ENCODE measurements around the gene AEBP1. TPM values are rescaled to one million over a fixed set of nuclear protein-coding genes. Genes with fewer than 3 reads are reported as not detected.

The AEBP1 gene
- total and polyA plus RNA-seq, 2 donors (not counting 1 experiment from before 2014, with no cell fraction given) = 44.4 to 133 TPM

DNA sequence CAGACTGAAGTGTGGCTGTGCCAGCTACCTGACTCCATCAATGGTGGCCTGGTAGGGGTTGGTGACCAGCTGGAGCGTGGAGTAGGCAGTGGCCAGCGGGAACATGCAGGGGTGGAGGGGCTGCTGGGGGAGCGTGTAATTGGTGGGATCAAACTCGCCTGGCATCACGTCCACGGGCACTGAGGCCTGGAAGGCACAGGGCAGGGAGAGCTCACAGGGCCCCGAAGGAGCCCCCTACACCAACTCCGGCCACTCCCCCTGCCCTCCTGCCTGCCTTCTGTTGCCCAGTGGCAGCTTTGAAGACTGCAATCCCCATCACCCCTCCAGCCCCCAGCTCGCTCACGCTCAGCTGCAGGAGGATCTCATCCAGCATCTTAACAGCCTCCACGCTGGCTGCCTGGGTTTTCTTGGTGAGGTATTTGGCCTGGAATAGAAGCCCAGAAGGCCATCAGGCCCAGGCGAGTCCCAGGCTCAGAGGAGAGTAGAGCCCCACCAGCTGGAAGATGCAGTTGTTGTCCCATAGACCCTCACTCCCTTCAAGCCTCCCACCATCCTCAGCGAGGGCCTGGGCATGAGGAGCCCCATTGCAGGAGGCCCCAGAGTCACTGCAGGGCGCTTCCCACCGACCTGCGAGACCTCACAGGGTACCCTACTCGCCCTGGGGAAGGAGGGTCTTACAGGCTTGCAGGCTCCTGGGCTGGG lies 12.1 kb downstream of the AEBP1 start:
- Histone ChIP-seq H3K79me2 (ENCODE audit: control insufficient read depth, insufficient read depth, low read length) (peaks cover 5% of the 10 kb centered on the region), H3K36me3 (ENCODE audit: control insufficient read depth, insufficient read depth, low read length) (peaks cover 24% of the 10 kb centered on the region), H3K9me3 (ENCODE audit: control insufficient read depth, insufficient read depth, low read depth, low read length) (no peaks in the 10 kb centered on the region), H3K9ac (ENCODE audit: insufficient read depth, low read length) (no peak overlapping the region), H3K27ac (ENCODE audit: insufficient read depth, low read length) (no peak overlapping the region), H3K4me3 (replicated peaks in 1 of 4; ENCODE audit: control extremely low read depth in 1 of 4, insufficient read depth in 1 of 4, low read depth in 3 of 4, low read length in 4 of 4) (no peak overlapping the region), H3K27me3 (ENCODE audit: control insufficient read depth, insufficient read depth, low read length) (no peaks in the 10 kb centered on the region), H2AFZ (ENCODE audit: low read length) (no peak overlapping the region), H3K4me2 (ENCODE audit: extremely low read depth, insufficient read depth, low read length) (no peak overlapping the region), H4K20me1 (ENCODE audit: control insufficient read depth, extremely low read depth, insufficient read depth, low read length) (no peaks in the 10 kb centered on the region), H3K4me1 (ENCODE audit: control insufficient read depth, extremely low read depth, insufficient read depth, low read length) (no peaks in the 10 kb centered on the region)
- TF ChIP-seq EZH2 (IDR thresholded peaks at IDR 0.05; ENCODE audit: low read length, missing control alignments) = no peak
- TF ChIP-seq, protein P1, sequence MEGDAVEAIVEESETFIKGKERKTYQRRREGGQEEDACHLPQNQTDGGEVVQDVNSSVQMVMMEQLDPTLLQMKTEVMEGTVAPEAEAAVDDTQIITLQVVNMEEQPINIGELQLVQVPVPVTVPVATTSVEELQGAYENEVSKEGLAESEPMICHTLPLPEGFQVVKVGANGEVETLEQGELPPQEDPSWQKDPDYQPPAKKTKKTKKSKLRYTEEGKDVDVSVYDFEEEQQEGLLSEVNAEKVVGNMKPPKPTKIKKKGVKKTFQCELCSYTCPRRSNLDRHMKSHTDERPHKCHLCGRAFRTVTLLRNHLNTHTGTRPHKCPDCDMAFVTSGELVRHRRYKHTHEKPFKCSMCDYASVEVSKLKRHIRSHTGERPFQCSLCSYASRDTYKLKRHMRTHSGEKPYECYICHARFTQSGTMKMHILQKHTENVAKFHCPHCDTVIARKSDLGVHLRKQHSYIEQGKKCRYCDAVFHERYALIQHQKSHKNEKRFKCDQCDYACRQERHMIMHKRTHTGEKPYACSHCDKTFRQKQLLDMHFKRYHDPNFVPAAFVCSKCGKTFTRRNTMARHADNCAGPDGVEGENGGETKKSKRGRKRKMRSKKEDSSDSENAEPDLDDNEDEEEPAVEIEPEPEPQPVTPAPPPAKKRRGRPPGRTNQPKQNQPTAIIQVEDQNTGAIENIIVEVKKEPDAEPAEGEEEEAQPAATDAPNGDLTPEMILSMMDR (conservative IDR thresholded peaks at IDR 0.05 in 1 of 2, IDR thresholded peaks at IDR 0.05 in 1 of 2; ENCODE audit: low read depth in 1 of 2, low read length in 2 of 2) = no peak
- no peak for DNase-seq (ENCODE audit: low read depth in 2 of 2)

DNA sequence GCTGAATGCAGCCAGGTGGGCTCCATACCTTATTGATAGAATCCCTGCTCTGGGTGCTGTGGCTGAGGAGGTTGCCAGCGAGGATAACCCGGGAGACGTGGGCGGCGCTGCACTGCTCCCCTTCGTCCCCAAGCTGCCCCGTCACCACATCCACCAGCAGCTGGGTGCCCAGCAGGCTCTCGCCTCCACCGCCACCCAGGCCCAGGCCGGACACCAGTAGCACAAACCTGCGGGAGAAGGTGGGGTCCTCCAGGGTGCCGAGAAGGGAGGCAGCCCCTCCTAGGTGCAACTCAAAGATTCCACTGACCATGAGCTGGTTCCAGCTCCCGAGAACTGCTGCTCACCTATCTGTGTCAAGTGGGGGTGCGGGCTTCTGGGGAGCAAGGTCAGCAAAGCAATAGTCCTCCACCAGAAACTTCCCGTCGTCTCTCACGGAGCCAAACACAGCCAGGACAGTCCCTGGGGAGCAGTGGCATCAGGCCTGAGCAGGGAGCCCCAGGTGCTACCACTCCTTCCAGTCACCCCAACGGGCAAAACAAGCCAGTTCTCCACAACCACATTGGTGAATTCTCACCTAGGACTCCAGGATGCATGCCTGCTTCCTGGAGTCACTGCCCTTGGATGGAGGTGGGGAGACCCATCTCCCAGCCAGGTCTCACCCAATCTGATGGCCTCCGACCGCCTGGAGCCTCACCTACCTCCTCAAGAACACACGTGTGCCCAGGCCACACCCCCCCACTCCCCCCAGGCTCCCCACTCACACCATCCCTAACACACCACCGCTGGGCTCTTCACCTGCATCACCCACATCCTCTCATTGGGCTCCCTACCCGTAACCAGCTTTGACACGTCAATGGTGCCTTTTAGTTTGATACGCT lies 12.9 kb downstream of the AEBP1 start:
- peaks cover 31% of the 10 kb centered on the region for H3K36me3 ChIP-seq (ENCODE audit: control insufficient read depth, insufficient read depth, low read length)
- no peak overlapping the region for H3K9ac ChIP-seq (ENCODE audit: insufficient read depth, low read length)

More for the DNA sequence above, 12.9 kb downstream of the AEBP1 start:
- H4K20me1 ChIP-seq (ENCODE audit: control insufficient read depth, extremely low read depth, insufficient read depth, low read length) = no peaks in the 10 kb centered on the region
- TF ChIP-seq, protein P1 (conservative IDR thresholded peaks at IDR 0.05 in 1 of 2, IDR thresholded peaks at IDR 0.05 in 1 of 2; ENCODE audit: low read depth in 1 of 2, low read length in 2 of 2) = no peak
- TF ChIP-seq EZH2 (IDR thresholded peaks at IDR 0.05; ENCODE audit: low read length, missing control alignments) = no peak
- H3K4me2 ChIP-seq (ENCODE audit: extremely low read depth, insufficient read depth, low read length) = no peak overlapping the region
- no peaks in the 10 kb centered on the region for H3K9me3 ChIP-seq (ENCODE audit: control insufficient read depth, insufficient read depth, low read depth, low read length)
- H3K4me1 ChIP-seq (ENCODE audit: control insufficient read depth, extremely low read depth, insufficient read depth, low read length) = no peaks in the 10 kb centered on the region
- no peak overlapping the region for H3K27ac ChIP-seq (ENCODE audit: insufficient read depth, low read length)
- H3K27me3 ChIP-seq (ENCODE audit: control insufficient read depth, insufficient read depth, low read length) = no peaks in the 10 kb centered on the region
- DNase-seq (ENCODE audit: low read depth in 2 of 2) = no peak
- peaks cover 12% of the 10 kb centered on the region for H3K79me2 ChIP-seq (ENCODE audit: control insufficient read depth, insufficient read depth, low read length)
- H3K4me3 ChIP-seq (replicated peaks in 1 of 4; ENCODE audit: control extremely low read depth in 1 of 4, insufficient read depth in 1 of 4, low read depth in 3 of 4, low read length in 4 of 4) = no peak overlapping the region
- no peak overlapping the region for H2AFZ ChIP-seq (ENCODE audit: low read length)

Data from fibroblast of lung (primary cell).